Erythroblast (primary cell): ENCODE measurements around the gene MED10.

Experiments
- GATA1 ChIP-seq: IDR thresholded peaks from 2 replicates; pipeline ENCODE4 v1.6.1; 2011; ENCODE audit warnings: low read depth, mild to moderate bottlenecking, control low read depth, low read length, moderate library complexity
- POLR2A ChIP-seq: IDR thresholded peaks from 2 replicates; pipeline ENCODE4 v1.6.1; 2011; ENCODE audit warnings: mild to moderate bottlenecking, low read length

- TF ChIP-seq POLR2A (no peak), GATA1 (no peak)
Measured at GRCh38 chr5:6424700-6425099, 46.4 kb upstream of the MED10 start.
